ENCODE data around the gene WDFY4.

- TF ChIP-seq, protein P1, sequence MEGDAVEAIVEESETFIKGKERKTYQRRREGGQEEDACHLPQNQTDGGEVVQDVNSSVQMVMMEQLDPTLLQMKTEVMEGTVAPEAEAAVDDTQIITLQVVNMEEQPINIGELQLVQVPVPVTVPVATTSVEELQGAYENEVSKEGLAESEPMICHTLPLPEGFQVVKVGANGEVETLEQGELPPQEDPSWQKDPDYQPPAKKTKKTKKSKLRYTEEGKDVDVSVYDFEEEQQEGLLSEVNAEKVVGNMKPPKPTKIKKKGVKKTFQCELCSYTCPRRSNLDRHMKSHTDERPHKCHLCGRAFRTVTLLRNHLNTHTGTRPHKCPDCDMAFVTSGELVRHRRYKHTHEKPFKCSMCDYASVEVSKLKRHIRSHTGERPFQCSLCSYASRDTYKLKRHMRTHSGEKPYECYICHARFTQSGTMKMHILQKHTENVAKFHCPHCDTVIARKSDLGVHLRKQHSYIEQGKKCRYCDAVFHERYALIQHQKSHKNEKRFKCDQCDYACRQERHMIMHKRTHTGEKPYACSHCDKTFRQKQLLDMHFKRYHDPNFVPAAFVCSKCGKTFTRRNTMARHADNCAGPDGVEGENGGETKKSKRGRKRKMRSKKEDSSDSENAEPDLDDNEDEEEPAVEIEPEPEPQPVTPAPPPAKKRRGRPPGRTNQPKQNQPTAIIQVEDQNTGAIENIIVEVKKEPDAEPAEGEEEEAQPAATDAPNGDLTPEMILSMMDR (conservative IDR thresholded peaks at IDR 0.05) = no peak
- TF ChIP-seq ZFX (IDR thresholded peaks at IDR 0.05) = no peak
These were observed 263.2 kb downstream of the WDFY4 start for GRCh38 chr10:48947690-48948469.

Data from C4-2B (cell line).